ENCODE data around the gene GALE. TPM values are rescaled to one million over a fixed set of nuclear protein-coding genes. Genes with fewer than 3 reads are reported as not detected.
A peak's percentile ranks its signal among the peaks of the same experiment; 100 is the strongest.

The GALE gene
- polyA plus RNA-seq, 2 of the 4 experiments (the other 2 are of a cell fraction): 38.9 to 46.9 TPM

- FAIRE-seq: no peak
- CTCF ChIA-PET: interaction anchor here (1.8 to 8.4 kb wide), 2 partner anchors 15 to 30 kb away, joined by 6 to 57 read pairs; no protein-coding TSS in a partner anchor
Measured at GRCh38 chr1:23824711-23825075, 24.1 kb upstream of the GALE start.

DNA sequence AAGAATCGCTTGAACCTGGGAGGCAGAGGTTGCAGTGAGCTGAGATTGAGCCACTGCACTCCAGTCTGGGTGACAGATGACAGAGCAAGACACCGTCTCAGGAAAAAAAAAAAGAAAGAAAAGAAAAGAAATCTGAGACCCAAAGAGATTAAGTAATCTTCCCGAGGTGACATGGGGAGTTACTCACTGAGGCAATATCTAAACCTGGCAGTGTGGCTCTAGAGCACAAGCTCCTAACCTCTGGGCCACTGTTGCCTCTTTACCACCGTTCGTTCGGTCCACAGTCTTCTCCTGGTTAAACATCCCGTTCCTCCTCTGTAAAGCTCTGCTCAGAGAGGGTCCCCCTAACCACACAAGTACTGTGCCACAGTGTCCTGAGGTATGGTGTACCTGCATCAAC, 23.2 kb upstream of the GALE start:
- Histone ChIP-seq H3K4me3 (no peak overlapping the region), H3K4me2 (peak overlapping the region; percentile 82; the same call in 2 of the 3 replicates), H3K27ac (no peak overlapping the region), H3K4me1 (no peaks in the 10 kb centered on the region; the same call in 2 of the 3 replicates), H3K9me3 (no peaks in the 10 kb centered on the region)
- no peak for TF ChIP-seq ESRRA (IDR thresholded peaks at IDR 0.05; ENCODE audit: borderline replicate concordance, low read length)
- TF ChIP-seq, protein P1, sequence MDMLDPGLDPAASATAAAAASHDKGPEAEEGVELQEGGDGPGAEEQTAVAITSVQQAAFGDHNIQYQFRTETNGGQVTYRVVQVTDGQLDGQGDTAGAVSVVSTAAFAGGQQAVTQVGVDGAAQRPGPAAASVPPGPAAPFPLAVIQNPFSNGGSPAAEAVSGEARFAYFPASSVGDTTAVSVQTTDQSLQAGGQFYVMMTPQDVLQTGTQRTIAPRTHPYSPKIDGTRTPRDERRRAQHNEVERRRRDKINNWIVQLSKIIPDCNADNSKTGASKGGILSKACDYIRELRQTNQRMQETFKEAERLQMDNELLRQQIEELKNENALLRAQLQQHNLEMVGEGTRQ (IDR thresholded peaks at IDR 0.05): no peak
- no peak for TF ChIP-seq MAZ (IDR thresholded peaks at IDR 0.05; ENCODE audit: borderline replicate concordance, low read depth, low read length)
- TF ChIP-seq RARB (CRISPR knock-in tag; IDR thresholded peaks at IDR 0.05): no peak
- TF ChIP-seq BHLHE40 (IDR thresholded peaks at IDR 0.05; ENCODE audit: low read depth, low read length): no peak
- no peak for TF ChIP-seq HOXA7 (CRISPR knock-in tag; IDR thresholded peaks at IDR 0.05)
- no peak for TF ChIP-seq REST (IDR thresholded peaks at IDR 0.05)
- TF ChIP-seq JUNB (IDR thresholded peaks at IDR 0.05): no peak
- TF ChIP-seq CHD4 (IDR thresholded peaks at IDR 0.05; ENCODE audit: borderline replicate concordance): no peak
- TF ChIP-seq JUN (IDR thresholded peaks at IDR 0.05): no peak
- TF ChIP-seq, protein P2, sequence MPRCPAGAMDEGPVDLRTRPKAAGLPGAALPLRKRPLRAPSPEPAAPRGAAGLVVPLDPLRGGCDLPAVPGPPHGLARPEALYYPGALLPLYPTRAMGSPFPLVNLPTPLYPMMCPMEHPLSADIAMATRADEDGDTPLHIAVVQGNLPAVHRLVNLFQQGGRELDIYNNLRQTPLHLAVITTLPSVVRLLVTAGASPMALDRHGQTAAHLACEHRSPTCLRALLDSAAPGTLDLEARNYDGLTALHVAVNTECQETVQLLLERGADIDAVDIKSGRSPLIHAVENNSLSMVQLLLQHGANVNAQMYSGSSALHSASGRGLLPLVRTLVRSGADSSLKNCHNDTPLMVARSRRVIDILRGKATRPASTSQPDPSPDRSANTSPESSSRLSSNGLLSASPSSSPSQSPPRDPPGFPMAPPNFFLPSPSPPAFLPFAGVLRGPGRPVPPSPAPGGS (IDR thresholded peaks at IDR 0.05): no peak
- TF ChIP-seq HDAC2 (IDR thresholded peaks at IDR 0.05): no peak
- TF ChIP-seq TFCP2L1 (CRISPR knock-in tag; IDR thresholded peaks at IDR 0.05): no peak
- no peak for TF ChIP-seq KDM5A (IDR thresholded peaks at IDR 0.05)
- no peak for ATAC-seq
- ChIA-PET CTCF (interaction anchor here (0.9 to 8.4 kb wide), 3 partner anchors 14 to 32 kb away, joined by 4 to 57 read pairs (median 6); no protein-coding TSS in a partner anchor), POLR2A (interaction anchor here (0.6 to 1.1 kb wide), 2 partner anchors 15 to 21 kb away, joined by 3 to 4 read pairs; no protein-coding TSS in a partner anchor)
- WGBS (ENCODE audit: missing lambda C conversion rate): 90% methylated on average over 7 of the region's 7 CpGs
- DNase-seq (ENCODE audit: low read depth in 1 of 2, low spot score in 1 of 2): no peak
- no peak for FAIRE-seq

More at GRCh38 chr1:23824711-23825075, 24.1 kb upstream of the GALE start:
- DNase-seq (ENCODE audit: low read depth in 1 of 2, low spot score in 1 of 2) (no peak), ATAC-seq (0 out of 6 replicates have a peak, but pooled peaks of 1 of the 2 experiments have one; percentile 20)
- H3K9me3 ChIP-seq: no peaks in the 10 kb centered on the region
- WGBS (ENCODE audit: missing lambda C conversion rate): 3% methylated on average over 8 of the region's 8 CpGs
- H3K4me1 ChIP-seq: no peaks in the 10 kb centered on the region; the same call in 2 of the 3 replicates
- H3K4me2 ChIP-seq: peak overlapping the region; percentile 82
- peak overlapping the region; percentile 85 to 100 for H3K27ac ChIP-seq
- POLR2A ChIA-PET: interaction anchor here (1.1 to 1.6 kb wide), 2 partner anchors 14 to 46 kb away, joined by 7 to 9 read pairs; partner anchors contain the start of gene PITHD1
- no peak for TF ChIP-seq CBX2 (IDR thresholded peaks at IDR 0.05; ENCODE audit: borderline replicate concordance, low read depth)
- no peak for TF ChIP-seq ZFP36 (IDR thresholded peaks at IDR 0.05; ENCODE audit: borderline replicate concordance, partially characterized antibody)
- no peak for TF ChIP-seq KDM1A (IDR thresholded peaks at IDR 0.05; ENCODE audit: low read depth)
- no peak for TF ChIP-seq SREBF2 (IDR thresholded peaks at IDR 0.05)
- TF ChIP-seq NR3C1 (IDR thresholded peaks at IDR 0.05): no peak
- TF ChIP-seq HDAC2 (IDR thresholded peaks at IDR 0.05): no peak
- TF ChIP-seq RCOR1 (IDR thresholded peaks at IDR 0.05; ENCODE audit: low read depth, low read length): no peak
- no peak for TF ChIP-seq MYC (IDR thresholded peaks at IDR 0.05; ENCODE audit: borderline replicate concordance, low read length)
- TF ChIP-seq HOXA7 (CRISPR knock-in tag; IDR thresholded peaks at IDR 0.05): no peak
- no peak for TF ChIP-seq BHLHE40 (IDR thresholded peaks at IDR 0.05; ENCODE audit: low read depth, low read length)
- no peak for TF ChIP-seq ZSCAN20 (CRISPR knock-in tag; IDR thresholded peaks at IDR 0.05)
- TF ChIP-seq, protein P3, sequence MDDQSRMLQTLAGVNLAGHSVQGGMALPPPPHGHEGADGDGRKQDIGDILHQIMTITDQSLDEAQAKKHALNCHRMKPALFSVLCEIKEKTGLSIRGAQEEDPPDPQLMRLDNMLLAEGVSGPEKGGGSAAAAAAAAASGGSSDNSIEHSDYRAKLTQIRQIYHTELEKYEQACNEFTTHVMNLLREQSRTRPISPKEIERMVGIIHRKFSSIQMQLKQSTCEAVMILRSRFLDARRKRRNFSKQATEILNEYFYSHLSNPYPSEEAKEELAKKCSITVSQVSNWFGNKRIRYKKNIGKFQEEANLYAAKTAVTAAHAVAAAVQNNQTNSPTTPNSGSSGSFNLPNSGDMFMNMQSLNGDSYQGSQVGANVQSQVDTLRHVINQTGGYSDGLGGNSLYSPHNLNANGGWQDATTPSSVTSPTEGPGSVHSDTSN (IDR thresholded peaks at IDR 0.05): no peak
- no peak for TF ChIP-seq RARB (CRISPR knock-in tag; IDR thresholded peaks at IDR 0.05)
- peak overlapping the region; percentile 80 for H3K4me3 ChIP-seq
